ENCODE results near the gene ZNF124. TPM values are rescaled to one million over a fixed set of nuclear protein-coding genes. Genes with fewer than 3 reads are reported as not detected.

Gene ZNF124
- total and polyA plus RNA-seq, 5 donors from 2014 or later, result 4.7 to 15.0 (median 7.4) TPM

- Mint-ChIP-seq H3K4me1 (peaks cover 5 to 13% (median 6%) of the 10 kb centered on the region in 4 donors), H3K9me3 (peaks cover 0 to 2% (median 0%) of the 10 kb centered on the region in 7 donors), H3K27ac (peak overlapping the region in 1 of 3 donors; percentile 63), H3K27me3 (peaks cover 42% of the 10 kb centered on the region), H3K4me3 (peak overlapping the region; percentile 43 to 75 (median 58)), H3K36me3 (no peaks in the 10 kb centered on the region)
- ATAC-seq (ENCODE audit: low read depth in 2 of 2) (no peak), DNase-seq (no peak)
- Histone ChIP-seq H3K36me3 (ENCODE audit: control insufficient read depth, insufficient read depth, low read length) (no peaks in the 10 kb centered on the region), H3K9me3 (ENCODE audit: control insufficient read depth in 2 of 2, low read length in 2 of 2) (no peaks in the 10 kb centered on the region), H3K4me1 (ENCODE audit: control insufficient read depth, insufficient read depth, low read length, poor library complexity, severe bottlenecking) (peaks cover 20% of the 10 kb centered on the region), H3K4me3 (ENCODE audit: low read depth, low read length) (no peak overlapping the region), H3K27me3 (ENCODE audit: control insufficient read depth, insufficient read depth, low read length) (peaks cover 18% of the 10 kb centered on the region), H3K27ac (ENCODE audit: insufficient read depth, low read length, poor library complexity, severe bottlenecking) (no peak overlapping the region)
Measured at GRCh38 chr1:247112479-247112781, 59.4 kb downstream of the ZNF124 start.

- peak overlapping the region in 1 of 4 donors; percentile 35 for H3K4me3 Mint-ChIP-seq
- ATAC-seq (ENCODE audit: low read depth in 2 of 2), result peak; percentile 19 to 29
- Histone ChIP-seq H3K4me1 (ENCODE audit: control insufficient read depth, insufficient read depth, low read length, poor library complexity, severe bottlenecking) (peaks cover 20% of the 10 kb centered on the region), H3K4me3 (ENCODE audit: low read depth, low read length) (no peak overlapping the region), H3K27me3 (ENCODE audit: control insufficient read depth, insufficient read depth, low read length) (peaks cover 20% of the 10 kb centered on the region), H3K36me3 (ENCODE audit: control insufficient read depth, insufficient read depth, low read length) (no peaks in the 10 kb centered on the region), H3K9me3 (ENCODE audit: control insufficient read depth in 2 of 2, low read length in 2 of 2) (no peaks in the 10 kb centered on the region), H3K27ac (ENCODE audit: insufficient read depth, low read length, poor library complexity, severe bottlenecking) (no peak overlapping the region)
- no peak overlapping the region for H3K27ac Mint-ChIP-seq
- H3K9me3 Mint-ChIP-seq, result peaks cover 0 to 2% (median 0%) of the 10 kb centered on the region in 7 donors
- no peak for DNase-seq
- peaks cover 5 to 13% (median 6%) of the 10 kb centered on the region in 4 donors for H3K4me1 Mint-ChIP-seq
- H3K36me3 Mint-ChIP-seq, result no peaks in the 10 kb centered on the region
- H3K27me3 Mint-ChIP-seq, result peaks cover 42% of the 10 kb centered on the region
Measured at GRCh38 chr1:247111700-247112478, 59.9 kb downstream of the ZNF124 start.

DNA sequence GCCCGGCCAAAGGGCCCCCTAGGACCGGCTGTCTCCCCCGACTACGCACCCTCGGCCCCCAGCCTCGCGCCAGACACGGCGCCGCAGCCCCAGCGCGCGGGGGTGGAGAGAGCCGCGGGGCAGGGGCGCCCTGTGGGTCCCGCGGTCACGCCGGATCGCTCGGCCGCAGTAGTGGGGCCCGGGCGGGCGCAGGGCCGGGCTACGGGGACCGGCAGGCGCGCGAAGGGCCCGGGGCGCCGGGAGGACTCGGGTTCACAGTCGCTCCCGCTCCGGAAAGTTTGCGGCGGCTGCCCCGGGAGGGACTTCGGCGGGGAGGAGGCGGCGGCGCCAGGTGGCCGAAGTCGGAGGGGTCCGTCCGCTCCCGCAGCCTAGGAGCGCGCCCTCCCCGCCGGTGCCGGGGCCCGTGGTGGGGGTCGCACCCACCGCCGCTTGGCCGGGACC lies 60.5 kb downstream of the ZNF124 start:
- DNase-seq, result no peak
- Histone ChIP-seq H3K4me1 (ENCODE audit: control insufficient read depth, insufficient read depth, low read length, poor library complexity, severe bottlenecking) (peaks cover 20% of the 10 kb centered on the region), H3K9me3 (ENCODE audit: control insufficient read depth in 2 of 2, low read length in 2 of 2) (no peaks in the 10 kb centered on the region), H3K36me3 (ENCODE audit: control insufficient read depth, insufficient read depth, low read length) (no peaks in the 10 kb centered on the region), H3K4me3 (ENCODE audit: low read depth, low read length) (no peak overlapping the region), H3K27ac (ENCODE audit: insufficient read depth, low read length, poor library complexity, severe bottlenecking) (no peak overlapping the region), H3K27me3 (ENCODE audit: control insufficient read depth, insufficient read depth, low read length) (peaks cover 20% of the 10 kb centered on the region)
- peaks cover 5 to 13% (median 6%) of the 10 kb centered on the region in 4 donors for H3K4me1 Mint-ChIP-seq
- H3K27me3 Mint-ChIP-seq, result peaks cover 42% of the 10 kb centered on the region
- H3K4me3 Mint-ChIP-seq, result peak overlapping the region in 3 of 4 donors; percentile 62 to 85 (median 70)
- H3K27ac Mint-ChIP-seq, result no peak overlapping the region
- ATAC-seq (ENCODE audit: low read depth in 2 of 2), result no peak
- H3K36me3 Mint-ChIP-seq, result no peaks in the 10 kb centered on the region
- peaks cover 0 to 2% (median 0%) of the 10 kb centered on the region in 7 donors for H3K9me3 Mint-ChIP-seq

DNA sequence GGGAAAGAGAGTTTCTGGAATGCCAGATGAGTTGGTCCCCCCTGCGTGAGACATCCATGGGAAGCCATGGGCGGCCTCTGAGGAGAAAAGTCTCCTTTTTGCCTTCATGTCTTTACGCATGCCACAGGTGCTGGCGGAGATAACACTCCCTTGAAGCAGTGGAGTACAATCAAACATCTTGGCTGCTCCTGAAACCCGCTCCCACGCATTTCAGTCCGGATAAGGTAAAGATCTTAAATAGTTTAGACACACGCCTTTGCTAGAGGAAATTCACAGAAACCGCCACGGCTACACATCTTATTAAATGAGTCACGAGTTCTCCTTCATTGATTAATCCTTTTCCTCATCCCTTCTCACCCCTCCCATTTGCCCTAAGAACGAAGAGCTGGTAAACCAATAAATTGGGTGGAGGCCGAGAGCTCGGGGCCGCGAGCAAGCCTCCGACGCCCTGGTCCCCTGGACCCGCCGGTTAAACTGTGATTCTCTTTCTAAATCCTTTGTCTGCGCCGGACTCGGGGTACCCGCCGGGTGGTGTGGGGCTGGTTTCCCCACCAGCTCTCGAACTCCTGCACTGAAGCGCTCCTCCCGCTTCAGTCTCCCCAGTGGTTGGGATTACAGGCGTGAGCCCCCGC lies 61.1 kb downstream of the ZNF124 start:
- H3K9me3 ChIP-seq (ENCODE audit: control insufficient read depth in 2 of 2, low read length in 2 of 2), result no peaks in the 10 kb centered on the region
- Mint-ChIP-seq H3K4me3 (peak overlapping the region; percentile 62 to 85 (median 71)), H3K4me1 (peaks cover 5 to 13% (median 6%) of the 10 kb centered on the region in 4 donors), H3K9me3 (peaks cover 0 to 3% (median 0%) of the 10 kb centered on the region in 7 donors), H3K27ac (peak overlapping the region in 1 of 3 donors; percentile 29), H3K36me3 (no peaks in the 10 kb centered on the region), H3K27me3 (peaks cover 42% of the 10 kb centered on the region)
- peaks cover 20% of the 10 kb centered on the region for H3K27me3 ChIP-seq (ENCODE audit: control insufficient read depth, insufficient read depth, low read length)
- peak in 1 of 3 donors; percentile 33 for DNase-seq
- no peak for ATAC-seq (ENCODE audit: low read depth in 2 of 2)
- H3K4me1 ChIP-seq (ENCODE audit: control insufficient read depth, insufficient read depth, low read length, poor library complexity, severe bottlenecking), result peaks cover 20% of the 10 kb centered on the region
- no peaks in the 10 kb centered on the region for H3K36me3 ChIP-seq (ENCODE audit: control insufficient read depth, insufficient read depth, low read length)
- H3K4me3 ChIP-seq (ENCODE audit: low read depth, low read length), result peak overlapping the region; percentile 55
- no peak overlapping the region for H3K27ac ChIP-seq (ENCODE audit: insufficient read depth, low read length, poor library complexity, severe bottlenecking)

GRCh38 chr1:247107694-247108093 lies 64.1 kb downstream of the ZNF124 start:
- ATAC-seq (ENCODE audit: low read depth in 2 of 2) (no peak), DNase-seq (no peak)
- no peak overlapping the region for H3K27ac ChIP-seq (ENCODE audit: insufficient read depth, low read length, poor library complexity, severe bottlenecking)
- no peak overlapping the region for H3K27ac Mint-ChIP-seq
- H3K9me3 ChIP-seq (ENCODE audit: control insufficient read depth in 2 of 2, low read length in 2 of 2), result peaks cover 4 to 9% of the 10 kb centered on the region in 2 experiments
- peak overlapping the region in 1 of 4 donors; percentile 49 for H3K4me3 Mint-ChIP-seq
- peaks cover 3% of the 10 kb centered on the region for H3K36me3 ChIP-seq (ENCODE audit: control insufficient read depth, insufficient read depth, low read length)
- peaks cover 20% of the 10 kb centered on the region for H3K27me3 ChIP-seq (ENCODE audit: control insufficient read depth, insufficient read depth, low read length)
- no peak overlapping the region for H3K4me3 ChIP-seq (ENCODE audit: low read depth, low read length)
- peaks cover 0 to 30% (median 10%) of the 10 kb centered on the region in 4 donors for H3K4me1 Mint-ChIP-seq
- peaks cover 0 to 19% (median 4%) of the 10 kb centered on the region in 7 donors for H3K9me3 Mint-ChIP-seq
- peaks cover 30% of the 10 kb centered on the region for H3K4me1 ChIP-seq (ENCODE audit: control insufficient read depth, insufficient read depth, low read length, poor library complexity, severe bottlenecking)
- peaks cover 35% of the 10 kb centered on the region for H3K27me3 Mint-ChIP-seq
- peaks cover 4% of the 10 kb centered on the region for H3K36me3 Mint-ChIP-seq

- H3K4me1 ChIP-seq (ENCODE audit: control insufficient read depth, insufficient read depth, low read length, poor library complexity, severe bottlenecking), result peaks cover 16% of the 10 kb centered on the region
- H3K36me3 ChIP-seq (ENCODE audit: control insufficient read depth, insufficient read depth, low read length), result peaks cover 19% of the 10 kb centered on the region
- H3K27me3 ChIP-seq (ENCODE audit: control insufficient read depth, insufficient read depth, low read length), result peaks cover 16% of the 10 kb centered on the region
- Mint-ChIP-seq H3K36me3 (peaks cover 20% of the 10 kb centered on the region), H3K4me1 (peaks cover 4 to 31% (median 12%) of the 10 kb centered on the region in 4 donors), H3K4me3 (peak overlapping the region in 3 of 4 donors; percentile 38 to 70 (median 48)), H3K9me3 (peaks cover 2 to 22% (median 12%) of the 10 kb centered on the region in 7 donors), H3K27ac (no peak overlapping the region), H3K27me3 (peaks cover 31% of the 10 kb centered on the region)
- ATAC-seq (ENCODE audit: low read depth in 2 of 2) (no peak), DNase-seq (no peak)
- no peak overlapping the region for H3K27ac ChIP-seq (ENCODE audit: insufficient read depth, low read length, poor library complexity, severe bottlenecking)
- H3K9me3 ChIP-seq (ENCODE audit: control insufficient read depth in 2 of 2, low read length in 2 of 2), result peaks cover 21 to 26% of the 10 kb centered on the region in 2 experiments
- H3K4me3 ChIP-seq (ENCODE audit: low read depth, low read length), result no peak overlapping the region
Measured at GRCh38 chr1:247105966-247106365, 65.9 kb downstream of the ZNF124 start.

Measured in CD4-positive, CD25-positive, alpha-beta regulatory T cell (primary cell).